Fibroblast of the aortic adventitia (primary cell): ENCODE results near the gene MLF2. TPM values are rescaled to one million over a fixed set of nuclear protein-coding genes. Genes with fewer than 3 reads are reported as not detected.

Source experiments
- DNase-seq: peaks from one replicate; pipeline ENCODE4 v3.0.0-alpha.2; 2010; ENCODE audit warnings: low read depth
- H3K4me3 ChIP-seq: 2 replicates; pipeline ENCODE4 v1.5.1; 2011; ENCODE audit warnings: low read depth, mild to moderate bottlenecking, control low read depth, low read length, moderate library complexity
- CTCF ChIP-seq: IDR thresholded peaks from 2 replicates; pipeline ENCODE4 v1.5.1; 2011; ENCODE audit warnings: mild to moderate bottlenecking, low read length, control low read depth, inconsistent platforms; ENCODE audit not compliant: insufficient read depth
- total RNA-seq: library from RNA; depleted of rRNA; stranded (reverse); fragments of >200 nt; gene quantifications from 2 replicates; pipeline ENCODE4 v1.2.3, GENCODE V29; 2012; ENCODE audit warnings: low replicate concordance

The MLF2 gene
- total RNA-seq, 1 donor: 104 TPM

- no peak for TF ChIP-seq CTCF
- no peak overlapping the region for H3K4me3 ChIP-seq
- DNase-seq: no peak
These were observed 37.7 kb upstream of the MLF2 start for GRCh38 chr12:6790496-6791150.

- TF ChIP-seq CTCF: no peak
- H3K4me3 ChIP-seq: no peak within 1 kb of the TSS
- no peak for DNase-seq
These were observed 36.3 kb upstream of the MLF2 start, which contains the start of gene CD4 for GRCh38 chr12:6788972-6789924. Gene CD4, plus strand, starts transcription at chr12:6789528. Its CDS starts 10,611 bp downstream, at chr12:6800139.

GRCh38 chr12:6787309-6787708, 34.4 kb upstream of the MLF2 start:
- no peak for DNase-seq
- TF ChIP-seq CTCF: no peak
- H3K4me3 ChIP-seq: no peak overlapping the region

- DNase-seq: no peak
- H3K4me3 ChIP-seq: no peak overlapping the region
- no peak for TF ChIP-seq CTCF
These were observed 33.6 kb upstream of the MLF2 start for GRCh38 chr12:6786416-6787094.

GRCh38 chr12:6784761-6785160, 31.8 kb upstream of the MLF2 start:
- TF ChIP-seq CTCF: no peak
- no peak for DNase-seq

GRCh38 chr12:6784296-6784695, 31.4 kb upstream of the MLF2 start:
- no peak for TF ChIP-seq CTCF
- no peak for DNase-seq
- no peak overlapping the region for H3K4me3 ChIP-seq

More at GRCh38 chr12:6784761-6785160, 31.8 kb upstream of the MLF2 start:
- no peak overlapping the region for H3K4me3 ChIP-seq
